Vagina (tissue), 2 donors: ENCODE results near the gene UPF1.

ENCODE experiments used
- CTCF ChIP-seq, 3 experiments: fragments of 450-650 bp in 2 of 3; fragments of 200-600 bp in 1 of 3; sonication (generic) in 1 of 3; IDR thresholded peaks; one replicate each; pipeline ENCODE4 v1.5.1; 2017 to 2019; ENCODE audit warnings: antibody characterized with exemption in 3 of 3, mild to moderate bottlenecking in 2 of 3, moderate library complexity in 2 of 3
- POLR2AphosphoS5 ChIP-seq, 2 donors: sonication (generic); formaldehyde crosslinking; IDR thresholded peaks; one replicate each; pipeline ENCODE4 v1.9.0; 2017; ENCODE audit warnings: antibody characterized with exemption in 2 of 2, mild to moderate bottlenecking in 2 of 2, low read depth in 1 of 2; ENCODE audit not compliant: insufficient read depth in 1 of 2

DNA sequence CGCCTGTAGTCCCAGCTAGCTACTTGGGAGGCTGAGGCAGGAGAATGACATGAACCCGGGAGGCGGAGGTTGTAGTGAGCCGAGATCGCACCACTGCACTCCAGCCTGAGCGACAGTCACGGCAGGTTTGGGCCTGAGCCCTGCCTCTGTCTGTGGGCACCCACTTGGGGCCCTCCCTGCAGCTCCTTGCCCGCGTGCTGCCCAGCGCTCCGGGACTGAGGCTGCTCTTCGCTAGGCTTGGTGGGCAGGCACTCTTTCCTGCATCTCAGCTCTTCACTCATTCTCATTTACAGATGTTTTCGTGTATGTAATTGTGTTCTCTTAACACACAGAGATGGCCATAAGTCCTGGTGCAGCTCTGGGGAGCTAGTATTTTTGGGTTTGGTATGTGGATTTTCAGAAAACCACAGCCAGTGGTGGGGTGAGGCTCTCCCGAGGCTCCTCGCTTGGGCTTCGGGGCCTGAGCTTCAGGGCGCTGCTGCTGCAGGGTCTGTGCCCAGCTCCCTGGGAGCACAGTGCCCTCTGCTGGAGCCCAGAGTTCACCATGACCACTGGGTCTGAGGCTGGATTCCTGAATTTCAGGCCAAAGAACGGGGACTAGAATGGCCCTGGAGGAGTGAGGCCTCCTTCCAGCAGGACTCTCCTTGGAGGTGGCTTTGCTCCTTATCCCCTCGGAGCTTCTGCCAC, 15.2 kb downstream of the UPF1 start:
- TF ChIP-seq CTCF (IDR thresholded peaks at IDR 0.05), result peak; percentile 43 to 76 (median 58)
- peak in 1 of 2 donors; percentile 44 for TF ChIP-seq POLR2AphosphoS5 (IDR thresholded peaks at IDR 0.05; ENCODE audit: insufficient read depth in 1 of 2, low read depth in 1 of 2)
